Testis (tissue), 3 donors: Measurements from ENCODE around the gene DYNC1I2. TPM values are rescaled to one million over a fixed set of nuclear protein-coding genes. Genes with fewer than 3 reads are reported as not detected.
"Not testable (repeated sequence)": the region's sequence is repeated elsewhere in the genome, so short reads cannot be mapped to it uniquely, and the experiment has no call there.

Experiments
- DNase-seq: peaks from one replicate; pipeline ENCODE4 v3.0.0-alpha.2; 2019
- H3K27ac ChIP-seq, 2 donors: fragments of 200-600 bp; sonication (generic); one replicate each; pipeline ENCODE4 v1.5.1; 2019
- H3K27me3 ChIP-seq: fragments of 200-600 bp; sonication (generic); one replicate; pipeline ENCODE4 v1.5.1; 2019
- H3K36me3 ChIP-seq: fragments of 200-600 bp; sonication (generic); one replicate; pipeline ENCODE4 v1.5.1; 2017; ENCODE audit warnings: low read depth; ENCODE audit errors: missing control alignments
- H3K4me1 ChIP-seq: fragments of 200-600 bp; sonication (generic); one replicate; pipeline ENCODE4 v1.5.1; 2019
- H3K4me3 ChIP-seq, 2 donors: fragments of 200-600 bp; sonication (generic); one replicate each; pipeline ENCODE4 v1.5.1; 2017 to 2019
- H3K9me3 ChIP-seq: fragments of 200-600 bp; sonication (generic); one replicate; pipeline ENCODE4 v1.5.1; 2017
- CTCF ChIP-seq, 3 experiments: fragments of 450-650 bp in 2 of 3; fragments of 200-600 bp in 1 of 3; sonication (generic) in 1 of 3; IDR thresholded peaks; one replicate each; pipeline ENCODE4 v1.5.1; 2016 to 2019; ENCODE audit warnings: antibody characterized with exemption in 3 of 3, mild to moderate bottlenecking in 2 of 3, moderate library complexity in 1 of 3
- POLR2A ChIP-seq: fragments of 450-650 bp; IDR thresholded peaks from one replicate; pipeline ENCODE4 v1.6.1; 2017; ENCODE audit warnings: antibody characterized with exemption, mild to moderate bottlenecking, moderate library complexity
- WGBS, 2 donors: methylation state at CpG; one replicate each; pipeline ENCODE4 v1.1.5; 2018; 5-methylcytosine and 5-hydroxymethylcytosine counted together
- intact Hi-C: fragments of 100-400 bp; cut with DNase I; formaldehyde crosslinking; loops from one replicate; pipeline ENCODE4 v1.15.1; 2023; ENCODE audit warnings: low total_unique reads
- polyA plus RNA-seq: library from polyadenylated mRNA; stranded (reverse); fragments of 350-450 nt; fragmentation: Illumina TruSeq; extraction: RNeasy Lipid Tissue Mini Kit (QIAGEN cat#74804); gene quantifications from one replicate; pipeline ENCODE4 v1.2.3, GENCODE V29; 2014; ENCODE audit warnings: low read depth, low replicate concordance; ENCODE audit not compliant: insufficient read depth
- total RNA-seq, 2 donors: library from RNA; depleted of rRNA; stranded (reverse); fragments of >200 nt; gene quantifications; one replicate each; pipeline ENCODE4 v1.2.3, GENCODE V29; 2016

Gene DYNC1I2
- total and polyA plus RNA-seq, 3 donors from 2014 or later: 104 to 114 (median 106) TPM

DNA sequence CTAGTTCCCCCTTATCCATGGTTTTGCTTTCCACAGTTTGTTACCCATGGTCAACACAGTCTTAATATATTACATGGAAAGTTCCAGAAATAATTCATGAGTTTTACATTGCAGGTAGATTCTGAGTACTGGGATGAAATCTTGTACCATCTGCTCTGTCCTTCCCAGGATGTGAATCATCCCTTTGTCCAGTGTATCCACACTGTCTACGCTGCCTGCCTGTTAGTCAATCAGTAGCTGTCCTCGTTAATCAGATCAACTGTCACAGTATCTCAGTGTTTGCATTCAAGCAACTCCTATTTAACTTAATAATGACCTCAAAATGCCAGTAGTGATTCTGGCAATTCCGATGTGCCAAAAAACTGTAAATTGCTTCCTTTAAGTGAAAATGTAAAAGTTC is 76.3 kb downstream of the DYNC1I2 start:
- Histone ChIP-seq H3K9me3 (no peaks in the 10 kb centered on the region), H3K4me3 (no peak overlapping the region), H3K27ac (no peak overlapping the region), H3K27me3 (no peaks in the 10 kb centered on the region), H3K36me3 (no peaks in the 10 kb centered on the region), H3K4me1 (no peaks in the 10 kb centered on the region)
- DNase-seq: no peak
- intact Hi-C loops: no loop called here
- no peak for TF ChIP-seq CTCF (IDR thresholded peaks at IDR 0.05)
- no peak for TF ChIP-seq POLR2A
- WGBS, 2 donors: 72 to 81% methylated on average over 3 of the region's 3 CpGs

- intact Hi-C loops: no loop called here
- Histone ChIP-seq H3K4me1 (no peaks in the 10 kb centered on the region), H3K9me3 (no peaks in the 10 kb centered on the region), H3K27me3 (no peaks in the 10 kb centered on the region), H3K27ac (no peak overlapping the region), H3K4me3 (no peak overlapping the region), H3K36me3 (no peaks in the 10 kb centered on the region)
- TF ChIP-seq CTCF (IDR thresholded peaks at IDR 0.05) (no peak), POLR2A (no peak)
- no peak for DNase-seq
Measured at GRCh38 chr2:171771463-171771862, 84.2 kb downstream of the DYNC1I2 start.

DNA sequence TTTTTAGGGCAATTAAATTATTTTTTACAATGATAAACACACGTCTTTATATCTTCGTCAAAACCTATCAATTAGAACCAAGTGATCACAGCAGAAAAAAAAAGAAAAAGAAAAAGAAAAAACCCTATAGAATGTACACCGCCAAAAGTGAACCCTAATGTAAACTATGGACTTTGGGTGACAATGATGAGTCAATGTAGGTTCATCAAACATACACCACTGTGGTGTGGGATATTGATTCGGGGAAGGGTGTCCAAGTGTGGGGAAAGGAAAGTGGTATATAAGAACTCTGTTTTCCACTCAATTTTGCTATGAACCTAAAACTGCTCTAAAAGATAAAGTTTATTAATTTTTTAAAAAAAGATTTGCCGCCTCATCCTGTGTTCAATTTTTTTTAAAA is 85.1 kb downstream of the DYNC1I2 start:
- no peaks in the 10 kb centered on the region for H3K36me3 ChIP-seq
- no peak for DNase-seq
- H3K27ac ChIP-seq: no peak overlapping the region
- no peaks in the 10 kb centered on the region for H3K27me3 ChIP-seq
- intact Hi-C loops: no loop called here
- no peak overlapping the region for H3K4me3 ChIP-seq
- H3K9me3 ChIP-seq: no peaks in the 10 kb centered on the region
- H3K4me1 ChIP-seq: no peaks in the 10 kb centered on the region
- TF ChIP-seq CTCF (IDR thresholded peaks at IDR 0.05): no peak
- no peak for TF ChIP-seq POLR2A
- WGBS, 2 donors: 89 to 92% methylated on average over 5 of the region's 5 CpGs

DNA sequence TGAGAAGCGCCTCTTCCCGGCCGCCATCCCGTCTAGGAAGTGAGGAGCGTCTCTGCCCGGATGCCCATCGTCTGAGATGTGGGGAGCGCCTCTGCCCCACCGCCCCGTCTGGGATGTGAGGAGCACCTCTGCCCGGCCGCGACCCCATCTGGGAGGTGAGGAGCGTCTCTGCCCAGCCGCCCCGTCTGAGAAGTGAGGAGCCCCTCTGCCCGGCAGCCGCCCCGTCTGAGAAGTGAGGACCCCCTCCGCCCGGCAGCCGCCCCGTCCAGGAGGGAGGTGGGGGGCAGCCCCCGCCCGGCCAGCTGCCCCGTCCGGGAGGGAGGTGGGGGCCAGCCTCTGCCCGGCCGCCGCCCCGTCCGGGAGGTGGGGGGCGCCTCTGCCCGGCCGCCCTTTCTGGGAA is 87.3 kb downstream of the DYNC1I2 start:
- H3K9me3 ChIP-seq, H3K4me1 ChIP-seq, H3K27ac ChIP-seq, DNase-seq, H3K4me3 ChIP-seq, intact Hi-C loops, H3K27me3 ChIP-seq, H3K36me3 ChIP-seq: not testable (repeated sequence)
- WGBS, 2 donors: 84 to 95% methylated on average over 12 to 18 of the region's 35 CpGs

GRCh38 chr2:171778515-171778914 is 91.2 kb downstream of the DYNC1I2 start:
- H3K4me1 ChIP-seq: no peaks in the 10 kb centered on the region
- intact Hi-C loops: no loop called here
- WGBS, 2 donors: 85 to 92% methylated on average over 3 of the region's 3 CpGs
- DNase-seq: no peak
- no peaks in the 10 kb centered on the region for H3K9me3 ChIP-seq
- H3K36me3 ChIP-seq: no peaks in the 10 kb centered on the region
- no peak overlapping the region for H3K4me3 ChIP-seq
- no peak overlapping the region for H3K27ac ChIP-seq
- H3K27me3 ChIP-seq: no peaks in the 10 kb centered on the region
- TF ChIP-seq CTCF (IDR thresholded peaks at IDR 0.05): no peak
- no peak for TF ChIP-seq POLR2A
